Inferior parietal cortex (tissue), 1 donor: ENCODE results near the gene PERP.
"Not testable (repeated sequence)": the region's sequence is repeated elsewhere in the genome, so short reads cannot be mapped to it uniquely, and the experiment has no call there.

Experiments
- DNase-seq: peaks from one replicate; pipeline ENCODE4 v3.0.0-alpha.2; 2016; ENCODE audit errors: extremely low spot score

PERP gene

DNA sequence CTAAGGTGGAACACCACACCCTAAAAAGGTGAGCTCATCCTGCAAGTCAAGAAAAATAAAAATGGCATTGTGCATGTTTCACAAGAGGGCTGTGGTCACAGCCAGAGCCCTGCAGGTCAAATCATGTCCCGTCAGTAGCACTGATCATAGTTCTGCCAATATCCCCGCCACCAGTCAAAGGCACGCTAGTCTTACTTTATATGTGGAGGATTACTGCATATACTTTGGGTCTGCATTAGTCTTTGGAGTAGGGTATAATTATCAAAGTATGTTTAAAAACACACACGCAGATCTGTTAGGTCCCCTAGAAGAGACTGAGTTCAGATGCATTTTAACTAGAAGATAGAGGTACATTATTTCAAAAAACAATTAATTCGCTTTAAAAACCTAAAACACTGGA lies 1.8 kb downstream of the PERP start:
- DNase-seq: no peak

GRCh38 chr6:138104618-138105213 lies 2.5 kb downstream of the PERP start:
- no peak for DNase-seq

DNA sequence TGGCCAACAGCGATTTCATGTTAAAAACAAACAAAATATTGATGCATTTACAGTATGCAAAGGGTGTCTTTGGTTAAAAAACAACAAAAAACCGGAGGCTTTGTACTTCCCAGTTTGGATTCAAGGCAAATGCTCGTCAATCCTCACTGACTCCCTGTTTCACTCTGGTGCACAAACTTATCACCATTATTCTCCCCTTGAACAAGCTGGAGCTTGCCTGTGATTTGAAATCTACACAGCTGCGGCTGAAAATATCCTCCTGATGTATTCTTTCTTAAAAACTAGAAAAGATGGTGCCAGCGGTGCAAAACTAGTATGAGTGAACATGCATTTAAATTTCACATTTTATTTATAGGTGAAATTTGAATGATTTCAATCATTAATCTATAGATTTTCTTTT lies 3.3 kb downstream of the PERP start:
- DNase-seq: no peak

GRCh38 chr6:138101946-138102731 lies 5.1 kb downstream of the PERP start:
- no peak for DNase-seq

- DNase-seq: no peak
Observed at GRCh38 chr6:138099832-138100231, 7.4 kb downstream of the PERP start.

GRCh38 chr6:138098306-138098705 lies 8.9 kb downstream of the PERP start:
- no peak for DNase-seq

DNA sequence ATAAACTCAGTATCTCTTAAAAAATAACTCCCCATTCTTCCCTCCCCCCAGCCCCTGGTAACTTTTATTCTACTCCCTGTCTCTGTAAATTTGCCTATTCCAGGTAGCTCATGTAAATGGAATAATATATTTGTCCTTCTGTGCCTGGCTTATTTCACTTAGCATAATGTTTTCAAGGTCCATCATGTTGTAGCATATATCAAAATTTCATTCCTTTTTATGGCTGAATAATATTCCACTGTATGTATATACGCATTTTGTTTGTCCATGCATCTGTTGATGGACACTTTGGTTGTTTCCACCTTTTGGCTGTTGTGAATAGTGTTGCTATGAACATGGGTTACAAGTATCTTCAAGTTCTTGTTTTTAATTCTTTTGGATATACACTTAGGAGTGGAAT lies 13.0 kb downstream of the PERP start:
- no peak for DNase-seq

DNA sequence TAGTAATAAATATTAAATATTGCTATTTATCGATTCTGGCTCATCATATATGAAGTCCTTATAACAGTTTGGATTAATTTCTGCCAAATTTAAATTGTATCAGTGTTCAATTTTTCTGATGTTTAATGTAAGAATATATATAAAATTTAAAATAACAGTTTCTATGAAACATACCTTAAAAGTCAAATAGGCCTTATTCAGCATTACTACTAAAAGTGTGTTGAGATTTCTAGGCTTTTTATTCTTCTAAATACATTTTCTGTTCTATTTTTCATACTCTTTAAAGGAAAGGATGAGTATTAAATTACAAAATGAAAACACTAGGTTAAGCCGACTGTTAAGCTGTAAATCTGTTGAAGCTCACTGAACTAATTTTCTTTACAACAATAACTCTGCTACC lies 13.6 kb downstream of the PERP start:
- no peak for DNase-seq

GRCh38 chr6:138092686-138093085 lies 14.5 kb downstream of the PERP start:
- DNase-seq: no peak

GRCh38 chr6:138089325-138089724 lies 17.9 kb downstream of the PERP start:
- no peak for DNase-seq

DNA sequence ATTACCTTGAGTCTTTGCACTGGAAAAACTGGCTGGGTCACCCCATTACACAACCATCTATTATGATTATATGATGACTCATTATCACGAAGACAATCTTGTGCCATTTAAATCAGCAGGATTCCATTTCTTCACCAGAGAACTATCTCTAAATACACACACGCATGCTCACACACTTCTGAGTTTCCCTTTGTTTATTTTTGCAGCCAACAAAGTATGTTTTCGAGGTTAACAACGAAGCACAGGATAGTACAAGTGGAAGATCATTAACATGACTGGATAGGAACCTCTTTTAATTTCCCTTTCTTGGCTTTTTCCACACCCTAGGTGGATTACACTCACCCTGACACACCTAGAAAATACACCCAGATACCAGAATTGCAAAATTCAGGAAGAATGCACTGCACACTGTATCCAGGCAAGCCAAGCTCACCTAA lies 18.9 kb downstream of the PERP start:
- DNase-seq: no peak

DNA sequence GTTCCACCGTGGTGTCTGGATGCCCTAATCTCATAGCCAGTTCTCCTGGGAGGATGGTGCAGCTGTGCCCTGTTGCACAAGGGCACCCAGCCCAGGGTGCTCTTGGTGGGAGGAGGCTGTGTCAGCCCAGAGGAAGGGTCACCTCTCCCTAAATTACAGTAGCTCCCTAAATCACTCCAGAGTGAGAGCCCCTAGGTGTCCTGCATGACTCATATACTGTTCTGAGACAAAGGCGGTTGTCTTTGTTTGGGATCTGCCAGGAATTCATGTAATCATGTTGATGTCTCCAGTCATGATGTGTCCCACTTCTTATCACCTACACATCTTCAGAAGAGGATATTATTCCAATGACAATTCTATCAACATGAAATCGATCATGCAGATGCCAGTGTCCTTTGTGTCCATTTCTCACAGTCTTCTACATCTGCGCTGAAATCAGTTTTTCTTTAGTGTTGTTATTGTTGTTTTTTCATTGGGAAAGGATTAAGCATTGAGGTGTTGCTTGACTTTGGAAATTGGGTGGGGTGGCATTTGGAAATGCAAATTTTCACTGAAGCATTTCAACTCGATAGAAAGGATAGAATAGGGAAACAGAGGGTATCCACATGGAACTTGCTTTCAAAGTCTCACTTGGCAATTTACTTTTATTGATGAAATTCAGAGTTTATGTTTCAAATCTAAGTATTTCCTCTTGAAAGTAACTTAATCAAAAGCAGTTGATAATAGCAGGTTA lies 19.5 kb downstream of the PERP start:
- no peak for DNase-seq

DNA sequence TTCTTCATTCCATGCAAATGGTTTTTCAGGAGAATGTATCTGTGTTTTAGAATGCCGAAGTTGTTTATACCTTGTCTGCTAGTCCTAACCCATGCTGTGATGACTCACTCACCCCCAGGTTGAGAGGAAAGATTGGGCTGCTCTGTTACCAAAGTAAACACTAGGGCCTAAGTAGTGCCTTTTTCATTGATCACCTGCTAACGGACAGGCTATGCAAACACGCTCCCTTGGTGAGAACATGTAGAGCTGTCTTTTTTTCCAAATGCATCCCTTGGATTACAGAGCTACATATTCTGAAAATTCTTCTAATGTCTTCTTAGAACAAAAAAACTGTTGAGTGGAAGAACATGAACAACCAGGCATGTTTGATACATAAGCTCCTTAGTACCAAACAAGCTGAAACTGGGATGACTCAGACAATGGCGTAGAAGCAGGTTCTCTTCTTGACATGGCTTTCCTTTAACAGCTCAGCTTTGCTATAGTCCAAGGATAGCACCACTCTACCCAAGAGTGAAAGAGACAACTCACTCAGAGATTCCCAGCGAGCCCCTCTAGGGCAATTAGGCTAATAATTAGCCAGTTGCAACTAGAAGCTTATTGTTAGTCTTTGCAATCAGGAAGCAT lies 20.5 kb downstream of the PERP start:
- no peak for DNase-seq

DNA sequence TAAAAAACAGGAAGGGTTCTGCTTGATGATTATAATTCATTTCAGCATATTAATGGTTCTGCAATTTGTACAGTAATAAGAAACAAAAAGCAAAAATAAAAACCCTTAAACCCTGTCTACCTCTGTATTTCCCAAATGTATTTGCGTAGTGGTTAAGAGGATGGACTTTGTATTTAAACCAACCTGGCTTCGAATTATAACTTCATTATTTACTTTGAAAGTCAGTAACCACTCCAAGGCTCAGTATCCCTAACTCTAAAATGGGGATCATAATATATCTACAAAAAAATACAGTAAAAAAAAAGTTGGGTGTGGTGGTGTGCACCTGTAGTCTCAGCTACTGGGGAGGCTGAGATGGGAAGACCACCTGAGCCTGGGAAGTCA lies 21.4 kb downstream of the PERP start:
- DNase-seq: no peak

GRCh38 chr6:138084904-138085838 lies 22.0 kb downstream of the PERP start:
- no peak for DNase-seq

GRCh38 chr6:138082232-138082631 lies 25.0 kb downstream of the PERP start:
- DNase-seq: no peak

DNA sequence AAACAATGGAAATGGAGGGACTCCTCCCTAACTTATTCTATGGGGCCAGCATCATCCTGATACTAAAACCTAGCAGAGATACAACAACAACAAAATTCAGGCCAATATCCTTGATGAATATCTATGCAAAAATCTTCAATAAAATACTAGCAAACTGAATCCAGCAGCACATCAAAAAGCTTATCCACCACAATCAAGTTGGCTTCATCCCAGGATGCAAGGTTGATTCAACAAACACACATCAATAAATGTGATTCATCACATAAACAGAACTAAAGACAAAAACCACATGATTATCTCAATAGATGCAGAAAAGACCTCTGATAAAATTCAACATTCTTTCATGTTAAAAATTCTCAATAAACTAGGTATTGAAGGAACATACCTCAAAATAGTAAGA lies 27.7 kb downstream of the PERP start:
- not testable (repeated sequence) for DNase-seq

DNA sequence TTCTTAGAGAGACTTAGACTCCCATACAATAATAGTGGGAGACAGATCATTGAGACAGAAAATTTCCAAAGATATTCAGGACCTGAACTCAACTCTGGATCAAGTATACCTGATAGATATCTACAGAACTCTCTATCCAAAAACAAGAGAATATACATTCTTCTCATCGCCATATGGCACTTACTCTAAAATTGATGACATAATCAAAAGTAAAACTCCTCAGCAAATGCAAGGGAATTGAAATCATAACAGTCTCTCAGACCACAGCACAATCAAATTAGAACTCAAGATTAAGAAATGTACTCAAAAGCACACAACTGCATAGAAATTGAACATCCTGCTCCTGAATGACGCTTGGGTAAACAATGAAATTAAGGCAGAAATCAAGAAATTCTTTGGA lies 28.7 kb downstream of the PERP start:
- no peak for DNase-seq

GRCh38 chr6:138073264-138073663 lies 34.0 kb downstream of the PERP start:
- no peak for DNase-seq

GRCh38 chr6:138063726-138064125 lies 43.5 kb downstream of the PERP start:
- no peak for DNase-seq

GRCh38 chr6:138054982-138055381 lies 52.2 kb downstream of the PERP start:
- no peak for DNase-seq
